Colonic mucosa (tissue), 4 donors: Measurements from ENCODE around the gene SPATA13. TPM values are rescaled to one million over a fixed set of nuclear protein-coding genes. Genes with fewer than 3 reads are reported as not detected.

Experiments used
- DNase-seq: peaks from one replicate; pipeline ENCODE4 v3.0.0-alpha.2; 2020
- H3K27ac ChIP-seq: fragments of 200-600 bp; one replicate; pipeline ENCODE4 v1.8.0; 2021
- H3K27me3 ChIP-seq: fragments of 200-600 bp; one replicate; pipeline ENCODE4 v1.8.0; 2021
- H3K36me3 ChIP-seq: fragments of 200-600 bp; one replicate; pipeline ENCODE4 v1.8.0; 2021
- H3K4me1 ChIP-seq: fragments of 200-600 bp; one replicate; pipeline ENCODE4 v1.8.0; 2021; ENCODE audit warnings: mild to moderate bottlenecking
- H3K4me3 ChIP-seq: fragments of 200-600 bp; one replicate; pipeline ENCODE4 v1.8.0; 2021
- H3K9ac ChIP-seq, 2 donors: one replicate each; pipeline ENCODE4 v1.7.0; 2013; ENCODE audit warnings: control low read depth in 2 of 2, low read depth in 2 of 2, low read length in 2 of 2
- H3K9me3 ChIP-seq: fragments of 200-600 bp; one replicate; pipeline ENCODE4 v1.8.0; 2021
- intact Hi-C: fragments of 100-400 bp; cut with DNase I; formaldehyde crosslinking; loops from one replicate; pipeline ENCODE4 v1.14.1; 2022
- total RNA-seq, 2 donors: library from RNA; stranded (reverse); fragmentation: NEBNext Ultra II Directional in 1 of 2; extraction: Animal tissue kit (Norgen Biotek cat#: 25700) in 1 of 2; gene quantifications; one replicate each; pipeline ENCODE4 v1.2.1, GENCODE V29; 2021
- TF ChIP-seq, protein P1 (sequence below): fragments of 200-600 bp; IDR thresholded peaks from one replicate; pipeline ENCODE4 v1.8.0; 2022; ENCODE audit warnings: antibody characterized with exemption, mild to moderate bottlenecking
- donor health status: healthy.
- donor health status: DM: no; HTN: no; CAD: no.
- donor health status: DM: no; HTN: no; CAD: no.

The SPATA13 gene
- total RNA-seq, 2 donors from 2014 or later, result 41.5 to 43.8 TPM

- DNase-seq, result no peak
- Histone ChIP-seq H3K36me3 (no peaks in the 10 kb centered on the region), H3K4me3 (no peak overlapping the region), H3K27ac (no peak overlapping the region), H3K9me3 (no peaks in the 10 kb centered on the region), H3K9ac (no peak overlapping the region), H3K4me1 (peaks cover 2% of the 10 kb centered on the region), H3K27me3 (no peaks in the 10 kb centered on the region)
- intact Hi-C loops, result no loop called here
- TF ChIP-seq, protein P1, sequence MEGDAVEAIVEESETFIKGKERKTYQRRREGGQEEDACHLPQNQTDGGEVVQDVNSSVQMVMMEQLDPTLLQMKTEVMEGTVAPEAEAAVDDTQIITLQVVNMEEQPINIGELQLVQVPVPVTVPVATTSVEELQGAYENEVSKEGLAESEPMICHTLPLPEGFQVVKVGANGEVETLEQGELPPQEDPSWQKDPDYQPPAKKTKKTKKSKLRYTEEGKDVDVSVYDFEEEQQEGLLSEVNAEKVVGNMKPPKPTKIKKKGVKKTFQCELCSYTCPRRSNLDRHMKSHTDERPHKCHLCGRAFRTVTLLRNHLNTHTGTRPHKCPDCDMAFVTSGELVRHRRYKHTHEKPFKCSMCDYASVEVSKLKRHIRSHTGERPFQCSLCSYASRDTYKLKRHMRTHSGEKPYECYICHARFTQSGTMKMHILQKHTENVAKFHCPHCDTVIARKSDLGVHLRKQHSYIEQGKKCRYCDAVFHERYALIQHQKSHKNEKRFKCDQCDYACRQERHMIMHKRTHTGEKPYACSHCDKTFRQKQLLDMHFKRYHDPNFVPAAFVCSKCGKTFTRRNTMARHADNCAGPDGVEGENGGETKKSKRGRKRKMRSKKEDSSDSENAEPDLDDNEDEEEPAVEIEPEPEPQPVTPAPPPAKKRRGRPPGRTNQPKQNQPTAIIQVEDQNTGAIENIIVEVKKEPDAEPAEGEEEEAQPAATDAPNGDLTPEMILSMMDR, result no peak
Observed at GRCh38 chr13:24242100-24242499, 81.6 kb downstream of the SPATA13 start.

DNA sequence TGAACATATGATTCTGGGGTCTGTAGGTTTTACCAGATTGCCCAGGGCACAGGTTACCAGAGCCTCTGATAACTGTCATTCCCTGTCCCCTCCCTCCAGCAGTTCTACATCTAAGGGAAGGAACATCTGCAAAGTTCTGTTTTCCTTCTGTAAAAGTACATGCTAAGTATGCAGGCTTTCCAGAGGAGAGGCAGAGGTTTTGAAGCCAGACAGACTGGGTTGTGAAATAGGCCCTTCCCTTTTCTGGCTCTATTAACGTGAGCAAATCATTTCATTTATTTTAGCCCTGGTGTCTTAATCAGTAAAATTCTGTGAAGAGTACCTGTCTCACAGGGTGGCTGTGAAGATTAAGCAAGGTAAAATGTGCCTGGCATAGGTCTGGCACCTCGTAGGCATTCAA is 82.8 kb downstream of the SPATA13 start:
- H3K9me3 ChIP-seq, result no peaks in the 10 kb centered on the region
- peaks cover 2% of the 10 kb centered on the region for H3K4me1 ChIP-seq
- no peak overlapping the region for H3K4me3 ChIP-seq
- no peaks in the 10 kb centered on the region for H3K36me3 ChIP-seq
- H3K27me3 ChIP-seq, result no peaks in the 10 kb centered on the region
- no peak overlapping the region for H3K9ac ChIP-seq
- TF ChIP-seq, protein P1, result no peak
- intact Hi-C loops, result no loop called here
- DNase-seq, result no peak
- no peak overlapping the region for H3K27ac ChIP-seq

DNA sequence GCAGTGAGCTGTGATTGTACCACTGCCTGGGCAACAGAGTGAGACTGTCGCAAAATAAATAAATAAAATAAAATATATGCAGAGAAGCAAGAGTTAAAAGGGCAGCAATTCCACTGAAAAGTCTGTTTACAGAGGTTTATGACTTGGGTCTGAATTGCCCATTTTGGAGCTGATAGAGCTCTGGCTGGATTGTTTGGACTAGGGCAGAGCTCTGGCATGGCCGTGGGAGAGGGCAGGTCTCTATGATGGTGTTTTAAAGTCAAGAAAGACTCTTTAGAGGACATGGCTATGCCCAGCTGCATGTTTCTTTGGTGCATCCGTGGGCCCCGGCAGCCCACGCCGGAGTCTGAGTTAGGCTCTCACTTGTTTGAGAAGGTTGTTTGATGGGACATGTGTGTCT is 84.3 kb downstream of the SPATA13 start:
- peak; percentile 67 for DNase-seq

GRCh38 chr13:24247016-24247415 is 86.5 kb downstream of the SPATA13 start:
- H3K27ac ChIP-seq, result peak overlapping the region; percentile 48
- intact Hi-C loops, result no loop called here

More for the DNA sequence above, 84.3 kb downstream of the SPATA13 start:
- Histone ChIP-seq H3K4me3 (no peak overlapping the region), H3K9me3 (no peaks in the 10 kb centered on the region), H3K27ac (peak overlapping the region; percentile 48), H3K4me1 (peaks cover 2% of the 10 kb centered on the region), H3K27me3 (no peaks in the 10 kb centered on the region), H3K9ac (no peak overlapping the region), H3K36me3 (no peaks in the 10 kb centered on the region)
- TF ChIP-seq, protein P1, result no peak
- intact Hi-C loops, result no loop called here

DNA sequence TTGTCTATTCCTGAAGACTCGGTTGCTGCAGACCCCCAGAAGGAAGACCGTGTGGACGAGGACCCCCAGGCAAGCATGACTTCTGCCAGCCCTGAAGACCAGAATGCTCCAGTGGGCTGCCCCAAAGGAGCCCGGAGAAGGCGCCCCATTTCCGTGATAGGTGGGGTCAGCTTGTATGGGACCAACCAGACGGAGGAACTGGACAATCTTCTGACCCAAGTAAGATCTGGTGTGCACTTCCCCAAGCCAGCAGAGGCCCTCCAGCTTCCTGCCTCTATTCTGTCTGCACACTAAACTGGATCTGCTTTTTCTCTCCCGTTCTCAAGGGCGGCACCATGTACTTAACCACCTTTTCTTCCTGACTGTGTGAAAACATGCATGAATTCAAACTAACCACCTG is 89.1 kb downstream of the SPATA13 start:
- intact Hi-C loops, result no loop called here
- no peaks in the 10 kb centered on the region for H3K36me3 ChIP-seq
- H3K9ac ChIP-seq, result no peak overlapping the region
- no peaks in the 10 kb centered on the region for H3K27me3 ChIP-seq
- peaks cover 2% of the 10 kb centered on the region for H3K4me1 ChIP-seq
- no peak overlapping the region for H3K4me3 ChIP-seq
- TF ChIP-seq, protein P1, result no peak
- no peak overlapping the region for H3K27ac ChIP-seq
- DNase-seq, result no peak
- H3K9me3 ChIP-seq, result no peaks in the 10 kb centered on the region

More at GRCh38 chr13:24247016-24247415, 86.5 kb downstream of the SPATA13 start:
- Histone ChIP-seq H3K36me3 (no peaks in the 10 kb centered on the region), H3K9ac (peak overlapping the region in 1 of 2 donors; percentile 23), H3K27me3 (no peaks in the 10 kb centered on the region), H3K4me3 (no peak overlapping the region), H3K9me3 (no peaks in the 10 kb centered on the region), H3K4me1 (peaks cover 2% of the 10 kb centered on the region)
- DNase-seq, result no peak
- TF ChIP-seq, protein P1, result no peak
